HUES6 (cell line): ENCODE measurements around the gene GLTP.
"Not testable (repeated sequence)": the region's sequence is repeated elsewhere in the genome, so short reads cannot be mapped to it uniquely, and the experiment has no call there.

ENCODE experiments used
- H3K27ac ChIP-seq: 2 replicates; pipeline ENCODE4 v1.7.0; 2013; ENCODE audit warnings: low read depth, mild to moderate bottlenecking, low read length, inconsistent platforms
- H3K27me3 ChIP-seq: 2 replicates; pipeline ENCODE4 v1.6.1; 2013; ENCODE audit warnings: low read length; ENCODE audit not compliant: control insufficient read depth, insufficient read depth
- H3K36me3 ChIP-seq: 2 replicates; pipeline ENCODE4 v1.6.1; 2013; ENCODE audit warnings: low read length; ENCODE audit not compliant: control insufficient read depth, insufficient read depth
- H3K4me1 ChIP-seq: 2 replicates; pipeline ENCODE4 v1.6.1; 2013; ENCODE audit warnings: low read length; ENCODE audit not compliant: control insufficient read depth, insufficient read depth
- H3K4me3 ChIP-seq: 2 replicates; pipeline ENCODE4 v1.5.1; 2013; ENCODE audit warnings: low read depth, low read length
- H3K9ac ChIP-seq: one replicate; pipeline ENCODE4 v1.6.1; 2013; ENCODE audit warnings: mild to moderate bottlenecking, low read length
- H3K9me3 ChIP-seq: 2 replicates; pipeline ENCODE4 v1.6.1; 2013; ENCODE audit warnings: low read depth, low read length; ENCODE audit not compliant: control insufficient read depth, insufficient read depth

The GLTP gene

DNA sequence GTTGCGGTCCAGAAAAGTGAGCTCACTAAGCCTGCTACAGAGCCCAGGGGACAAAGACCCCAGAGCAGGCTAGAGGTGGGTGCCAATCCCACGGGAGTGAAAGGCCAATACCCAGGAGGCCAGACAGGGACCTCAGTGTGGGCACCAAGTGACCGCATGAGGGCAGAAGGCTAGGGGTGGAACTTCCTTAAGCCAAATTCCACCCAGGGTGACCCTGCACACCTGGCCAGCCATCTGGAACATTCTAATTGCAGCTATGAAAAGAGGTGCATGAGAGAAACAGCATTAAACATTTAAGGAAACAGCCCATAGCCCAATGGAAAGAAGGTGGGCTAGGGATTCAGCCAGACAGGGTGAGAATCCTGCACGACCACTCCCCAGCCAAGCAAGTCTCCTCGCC lies 19.4 kb downstream of the GLTP start:
- Histone ChIP-seq H3K36me3 (peaks cover 23% of the 10 kb centered on the region), H3K9ac (no peak overlapping the region), H3K4me3 (no peak overlapping the region), H3K9me3 (no peaks in the 10 kb centered on the region), H3K27me3 (no peaks in the 10 kb centered on the region), H3K27ac (no peak overlapping the region), H3K4me1 (peaks cover 10% of the 10 kb centered on the region)

DNA sequence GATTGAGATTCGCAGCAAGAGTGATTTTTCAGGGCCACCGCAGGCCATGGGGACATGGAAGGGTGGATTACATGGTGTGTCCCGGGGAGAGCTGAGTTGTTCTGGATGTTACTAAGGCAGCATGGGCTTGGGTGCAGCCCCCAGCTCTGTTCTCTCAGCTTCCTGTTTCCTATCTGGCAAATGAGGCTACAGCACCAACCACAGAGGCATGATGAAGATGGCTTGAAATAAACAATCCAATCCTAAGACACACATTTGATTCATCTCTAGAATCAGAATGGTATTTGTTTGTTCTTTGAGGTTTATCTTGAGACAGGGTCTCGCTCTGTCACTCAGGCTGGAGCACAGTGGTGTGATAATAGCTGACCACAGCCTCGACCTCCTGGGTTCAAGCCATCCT lies 21.6 kb downstream of the GLTP start:
- H3K9me3 ChIP-seq = no peaks in the 10 kb centered on the region
- H3K4me3 ChIP-seq = no peak overlapping the region
- H3K27me3 ChIP-seq = no peaks in the 10 kb centered on the region
- H3K27ac ChIP-seq = no peak overlapping the region
- peaks cover 40% of the 10 kb centered on the region for H3K36me3 ChIP-seq
- H3K4me1 ChIP-seq = 0 out of 2 replicates have a peak, but pooled peaks cover 1% of the 10 kb centered on the region
- H3K9ac ChIP-seq = no peak overlapping the region

DNA sequence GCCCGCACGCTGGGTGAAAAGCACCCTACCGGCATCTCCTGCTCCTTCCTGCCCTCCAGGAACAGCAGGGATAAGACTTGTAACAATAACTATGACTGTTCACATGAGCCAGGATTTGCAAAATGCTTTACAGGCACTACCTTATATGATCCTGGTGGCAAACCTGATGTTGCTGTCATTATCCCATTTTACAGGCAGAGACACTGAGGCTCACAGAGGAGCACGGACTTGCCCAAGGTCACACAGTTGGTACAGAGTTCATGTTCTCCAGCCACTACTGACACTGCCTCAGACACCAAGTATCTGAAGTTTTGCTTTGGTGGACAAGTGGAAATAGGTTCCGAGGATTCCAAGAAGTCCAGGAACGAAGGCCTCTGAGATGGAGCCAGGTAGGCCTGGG lies 22.6 kb downstream of the GLTP start:
- no peak overlapping the region for H3K4me3 ChIP-seq
- no peak overlapping the region for H3K27ac ChIP-seq
- H3K27me3 ChIP-seq = no peaks in the 10 kb centered on the region
- peaks cover 43% of the 10 kb centered on the region for H3K36me3 ChIP-seq
- no peaks in the 10 kb centered on the region for H3K9me3 ChIP-seq
- no peak overlapping the region for H3K9ac ChIP-seq
- H3K4me1 ChIP-seq = no peaks in the 10 kb centered on the region

DNA sequence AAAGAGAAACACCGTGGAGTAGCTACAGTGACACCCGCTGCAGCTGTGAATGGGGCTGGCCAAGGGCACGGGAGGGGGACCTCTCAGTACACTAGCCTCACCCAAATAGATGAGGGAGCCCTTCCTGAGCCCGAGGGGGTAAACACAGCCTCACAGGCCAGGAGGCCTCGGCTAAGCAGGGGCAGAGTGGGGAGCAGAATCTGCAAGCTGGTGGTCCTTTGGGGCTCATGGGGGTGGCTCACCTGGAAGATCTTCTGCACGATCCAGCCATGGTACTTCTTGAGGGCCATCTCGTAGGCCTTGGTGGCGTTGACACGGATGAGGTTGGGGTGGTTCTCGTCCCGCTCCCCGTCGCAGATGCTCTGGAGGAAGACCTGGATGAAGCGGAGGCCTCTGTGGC lies 25.0 kb downstream of the GLTP start:
- Histone ChIP-seq H3K36me3 (peaks cover 45% of the 10 kb centered on the region), H3K9me3 (no peaks in the 10 kb centered on the region), H3K27me3 (no peaks in the 10 kb centered on the region), H3K4me3 (no peak overlapping the region), H3K9ac (no peak overlapping the region), H3K27ac (no peak overlapping the region), H3K4me1 (no peaks in the 10 kb centered on the region)

DNA sequence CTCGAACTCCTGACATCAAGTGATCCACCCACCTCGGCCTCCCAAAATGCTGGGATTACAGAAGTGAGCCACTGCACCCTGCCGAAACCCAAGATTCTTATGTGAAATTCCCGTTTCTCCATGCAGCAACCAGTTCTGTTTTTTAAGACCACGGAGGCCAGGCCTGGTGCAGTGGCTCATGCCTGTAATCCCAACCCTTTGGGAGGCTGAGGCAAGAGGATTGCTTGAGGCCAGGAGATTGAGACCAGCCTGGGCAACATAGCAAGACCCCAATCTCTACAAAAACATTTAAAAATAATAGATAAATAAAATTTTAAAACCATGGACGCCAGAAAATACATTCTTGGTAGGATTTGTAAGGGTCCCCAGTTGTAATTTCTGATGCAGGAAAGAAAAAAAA lies 29.8 kb downstream of the GLTP start:
- H3K27ac ChIP-seq, H3K4me3 ChIP-seq, H3K27me3 ChIP-seq, H3K4me1 ChIP-seq, H3K9me3 ChIP-seq, H3K9ac ChIP-seq: not testable (repeated sequence)
- peaks cover 21% of the 10 kb centered on the region for H3K36me3 ChIP-seq

DNA sequence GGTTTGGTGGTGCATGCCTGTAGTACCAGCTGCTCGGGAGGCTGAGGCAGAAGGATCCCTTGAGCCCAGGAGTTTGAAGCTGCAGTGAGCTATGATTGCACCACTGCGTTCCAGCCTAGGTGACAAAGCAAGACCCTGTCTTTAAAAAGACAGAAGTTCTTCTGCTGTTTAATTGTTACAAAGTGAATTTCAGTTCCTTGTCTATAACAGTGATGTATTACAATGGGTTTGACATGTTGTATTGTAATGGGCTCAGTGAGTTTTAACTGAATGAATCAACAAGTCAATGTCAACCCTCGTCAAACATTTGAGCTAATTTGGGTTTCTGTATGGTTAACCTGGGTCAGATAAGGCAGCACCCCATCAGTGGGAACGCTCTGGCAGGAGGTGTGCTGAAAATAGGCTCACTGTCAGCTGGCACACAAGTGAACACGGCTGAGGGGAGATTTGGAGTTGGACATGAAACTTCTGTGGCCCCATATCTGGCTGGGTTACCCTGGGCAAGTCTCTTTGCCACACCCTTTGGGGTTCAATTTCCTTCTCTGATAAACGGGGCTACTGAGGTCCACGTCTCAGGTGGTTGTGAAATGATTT lies 33.1 kb downstream of the GLTP start:
- H3K9me3 ChIP-seq = no peaks in the 10 kb centered on the region
- no peaks in the 10 kb centered on the region for H3K27me3 ChIP-seq
- H3K36me3 ChIP-seq = peaks cover under 1% of the 10 kb centered on the region
- no peak overlapping the region for H3K4me3 ChIP-seq
- no peak overlapping the region for H3K27ac ChIP-seq
- 0 out of 2 replicates have a peak, but pooled peaks cover 3% of the 10 kb centered on the region for H3K4me1 ChIP-seq
- no peak overlapping the region for H3K9ac ChIP-seq

DNA sequence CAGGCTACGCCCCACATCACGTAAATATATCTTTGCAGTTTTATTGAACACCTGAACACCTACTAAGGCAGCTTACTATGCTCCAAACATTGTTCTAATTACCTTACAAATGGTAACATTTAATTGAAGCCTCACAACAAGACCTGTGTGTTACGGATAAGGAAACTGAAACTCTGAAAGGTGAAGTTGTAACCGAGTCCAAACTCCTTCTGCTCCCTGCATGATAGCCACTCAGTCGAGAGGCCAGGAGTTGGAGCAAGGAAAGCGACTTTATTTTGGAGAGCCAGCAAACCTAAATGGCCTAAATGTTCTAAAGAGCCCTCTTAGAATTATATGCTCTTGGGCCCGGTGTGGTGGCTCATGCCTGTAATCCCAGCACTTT lies 34.5 kb downstream of the GLTP start:
- Histone ChIP-seq H3K4me3 (peak overlapping the region; percentile 46; the same call in 1 of the 2 replicates), H3K27ac (no peak overlapping the region), H3K36me3 (no peaks in the 10 kb centered on the region), H3K9ac (no peak overlapping the region), H3K4me1 (peaks cover 5% of the 10 kb centered on the region), H3K9me3 (no peaks in the 10 kb centered on the region), H3K27me3 (no peaks in the 10 kb centered on the region)

DNA sequence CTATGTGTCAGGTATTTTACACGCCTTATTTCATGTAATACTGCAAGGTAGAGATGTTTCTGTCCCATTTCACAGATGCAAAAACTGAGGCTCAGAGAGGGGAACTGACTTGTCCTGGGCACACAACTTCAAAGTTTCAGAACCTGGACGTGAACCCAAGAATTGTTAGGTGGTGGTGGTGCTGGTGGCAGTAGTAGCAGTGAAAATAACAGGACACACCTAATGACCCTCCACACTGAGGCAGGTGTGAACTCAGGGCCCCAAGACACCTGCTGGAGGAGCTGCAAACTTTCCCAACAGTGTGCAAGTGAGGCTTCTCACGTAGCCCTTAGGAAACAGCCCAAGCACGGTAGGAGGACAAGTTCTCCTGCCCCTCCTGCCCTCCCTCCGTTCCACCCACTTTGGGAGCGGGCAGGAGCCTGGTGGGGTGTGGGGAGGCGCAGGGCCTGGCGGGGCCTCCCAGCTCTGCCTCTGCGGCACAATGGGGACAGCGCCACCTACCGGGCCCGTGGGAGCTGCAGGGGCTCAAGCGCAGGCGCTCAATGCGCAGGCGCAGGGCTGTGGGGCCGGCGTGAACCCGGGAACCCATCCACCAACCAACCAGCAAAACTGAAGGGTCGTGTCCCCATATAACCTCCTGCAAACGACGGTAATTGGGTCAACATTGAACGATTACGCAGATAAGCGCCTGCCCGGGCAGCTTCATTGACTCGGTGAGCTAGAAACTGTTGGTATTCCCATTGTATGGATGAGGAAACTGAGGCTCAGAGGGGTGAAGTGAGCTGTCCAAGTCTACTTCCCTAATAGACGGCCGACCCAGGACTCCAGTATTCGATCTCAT lies 35.1 kb downstream of the GLTP start:
- Histone ChIP-seq H3K9me3 (no peaks in the 10 kb centered on the region), H3K4me1 (peaks cover 11% of the 10 kb centered on the region), H3K36me3 (no peaks in the 10 kb centered on the region), H3K27me3 (no peaks in the 10 kb centered on the region), H3K9ac (no peak overlapping the region), H3K27ac (no peak overlapping the region), H3K4me3 (peak overlapping the region; percentile 46)

DNA sequence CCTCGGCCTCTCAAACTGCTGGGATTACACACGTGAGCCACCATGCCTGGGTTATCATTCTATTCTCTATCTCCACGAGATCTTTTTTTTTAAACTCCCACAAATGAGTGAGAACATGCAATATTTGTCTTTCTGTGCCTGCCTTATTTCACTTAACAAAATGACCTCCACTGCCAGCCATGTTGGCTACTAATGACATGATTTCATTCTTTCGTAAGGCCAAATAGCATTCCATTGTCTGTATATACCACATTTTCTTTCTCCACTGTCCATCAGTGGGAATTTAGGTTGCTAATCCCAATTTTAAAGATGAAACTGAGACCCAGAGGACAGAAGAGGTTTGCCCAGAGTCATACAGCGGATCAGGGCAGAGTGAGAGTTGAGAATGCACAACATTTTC lies 36.2 kb downstream of the GLTP start:
- Histone ChIP-seq H3K36me3 (no peaks in the 10 kb centered on the region), H3K4me3 (no peak overlapping the region), H3K27me3 (no peaks in the 10 kb centered on the region), H3K27ac (no peak overlapping the region), H3K4me1 (peaks cover 15% of the 10 kb centered on the region), H3K9ac (no peak overlapping the region), H3K9me3 (no peaks in the 10 kb centered on the region)

DNA sequence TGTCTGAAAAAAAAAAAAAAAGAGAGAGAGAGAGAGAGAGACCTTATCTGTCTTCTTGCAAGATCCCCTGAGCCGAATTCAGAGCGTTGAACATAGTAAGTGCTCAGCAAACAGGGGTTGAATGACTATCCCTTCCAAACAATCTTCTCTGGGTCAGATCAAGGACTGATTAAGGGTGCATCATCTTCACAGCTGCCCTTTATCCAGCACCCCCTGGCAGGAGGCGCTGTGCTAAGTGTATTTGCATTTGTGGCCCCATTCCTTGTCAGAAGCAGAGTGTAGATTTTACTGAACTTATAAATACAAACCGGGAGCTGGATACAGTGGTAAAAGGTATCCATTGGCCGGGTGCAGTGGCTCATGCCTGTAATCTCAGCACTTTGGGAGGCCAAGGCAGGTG lies 38.3 kb downstream of the GLTP start:
- Histone ChIP-seq H3K36me3 (no peaks in the 10 kb centered on the region), H3K27me3 (no peaks in the 10 kb centered on the region), H3K4me3 (no peak overlapping the region), H3K4me1 (peaks cover 13% of the 10 kb centered on the region), H3K9ac (no peak overlapping the region), H3K27ac (no peak overlapping the region), H3K9me3 (no peaks in the 10 kb centered on the region)

DNA sequence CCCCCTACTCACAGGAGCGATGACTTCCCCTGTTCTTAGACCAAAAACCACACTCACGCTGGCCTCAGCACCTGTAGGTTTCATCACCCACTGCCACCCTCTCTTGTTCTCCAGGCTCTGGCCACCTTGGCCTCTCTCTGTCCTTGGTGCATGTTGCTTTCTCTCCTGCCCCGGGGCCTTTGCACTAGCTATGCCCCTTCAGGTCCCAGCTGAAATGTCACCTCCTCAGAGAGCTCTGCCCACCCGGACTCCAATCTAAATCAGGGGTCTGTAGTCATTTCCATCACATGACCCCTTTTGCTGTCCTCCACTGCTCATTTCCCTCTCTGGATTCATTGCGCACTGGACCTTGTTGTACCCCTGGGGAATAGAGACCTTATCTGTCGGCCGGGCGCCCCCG lies 39.0 kb downstream of the GLTP start:
- no peak overlapping the region for H3K4me3 ChIP-seq
- no peaks in the 10 kb centered on the region for H3K36me3 ChIP-seq
- H3K9me3 ChIP-seq = no peaks in the 10 kb centered on the region
- H3K4me1 ChIP-seq = peaks cover 13% of the 10 kb centered on the region
- H3K27me3 ChIP-seq = no peaks in the 10 kb centered on the region
- no peak overlapping the region for H3K9ac ChIP-seq
- no peak overlapping the region for H3K27ac ChIP-seq
